Activated T-helper 1 cell treated with anti-CD3 and anti-CD28 coated beads, Interleukin-12 subunit alpha, Interleukin-12 subunit beta, Interleukin-2, Interleukin-4 antibody, amounts not matched to agents 30 ng/mL and 10 ng/mL and 1 ng/mL, durations not matched to agents 14 hours and 24 hours and 36 hours (primary cell): ENCODE results near the gene FAM221B. TPM values are rescaled to one million over a fixed set of nuclear protein-coding genes. Genes with fewer than 3 reads are reported as not detected.

ENCODE experiments used
- DNase-seq: peaks from one replicate; pipeline ENCODE4 v3.0.0; 2021; ENCODE audit warnings: low spot score
- H3K27ac Mint-ChIP-seq: one replicate; pipeline ENCODE4 v1.8.0; 2021; ENCODE audit warnings: mild to moderate bottlenecking, mixed read lengths
- H3K27me3 Mint-ChIP-seq: one replicate; pipeline ENCODE4 v1.8.0; 2022; ENCODE audit warnings: mild to moderate bottlenecking, moderate library complexity, mixed read lengths; ENCODE audit not compliant: insufficient read depth
- H3K36me3 Mint-ChIP-seq: one replicate; pipeline ENCODE4 v1.8.0; 2021; ENCODE audit warnings: low read depth, mixed read lengths
- H3K4me1 Mint-ChIP-seq: one replicate; pipeline ENCODE4 v1.8.0; 2021; ENCODE audit warnings: low read depth, mixed read lengths
- H3K4me3 Mint-ChIP-seq: one replicate; pipeline ENCODE4 v1.8.0; 2021; ENCODE audit warnings: mild to moderate bottlenecking, moderate library complexity, mixed read lengths
- H3K9me3 Mint-ChIP-seq: one replicate; pipeline ENCODE4 v1.8.0; 2021; ENCODE audit warnings: mixed read lengths
- intact Hi-C: fragments of 100-400 bp; cut with micrococcal nuclease; formaldehyde crosslinking; loops from one replicate; pipeline ENCODE4 v1.15.1; 2024
- total RNA-seq: library from RNA; stranded (reverse); gene quantifications from 2 replicates; pipeline ENCODE4 v1.2.3, GENCODE V29; 2022

FAM221B gene
- total RNA-seq, 1 donor from 2014 or later: not detected

DNA sequence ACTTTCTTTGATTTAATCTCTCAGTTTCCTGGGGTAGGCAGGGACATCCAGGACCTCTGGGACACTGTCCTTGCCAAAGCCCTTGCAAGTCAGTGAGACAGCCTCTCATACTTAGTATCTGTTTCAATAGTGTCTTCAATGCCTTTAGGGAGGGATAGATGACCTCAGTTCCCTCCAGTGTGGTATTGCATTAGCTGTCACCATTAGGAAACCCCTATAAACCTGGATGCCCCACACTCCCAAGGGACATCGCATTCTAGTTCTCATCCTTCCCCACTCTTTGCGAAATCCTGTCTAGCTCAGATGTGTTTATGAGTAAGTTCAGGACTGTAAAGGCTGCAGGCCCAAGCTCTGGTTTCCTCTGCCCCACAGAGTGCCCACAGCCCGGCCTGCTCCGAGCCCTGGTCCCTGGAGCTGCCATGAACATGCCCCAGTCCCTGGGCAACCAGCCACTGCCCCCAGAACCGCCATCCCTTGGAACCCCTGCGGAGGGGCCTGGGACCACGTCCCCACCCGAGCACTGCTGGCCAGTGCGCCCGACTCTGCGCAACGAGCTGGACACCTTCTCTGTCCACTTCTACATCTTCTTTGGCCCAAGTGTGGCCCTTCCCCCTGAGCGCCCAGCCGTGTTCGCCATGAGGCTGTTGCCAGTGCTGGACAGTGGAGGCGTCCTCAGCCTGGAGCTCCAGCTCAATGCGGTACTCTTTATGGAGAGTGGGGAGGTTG is 13.7 kb upstream of the FAM221B start:
- no peak overlapping the region for H3K27ac Mint-ChIP-seq
- peaks cover 6% of the 10 kb centered on the region for H3K27me3 Mint-ChIP-seq
- DNase-seq: no peak
- intact Hi-C loops: no loop called here
- H3K4me3 Mint-ChIP-seq: no peak overlapping the region
- H3K9me3 Mint-ChIP-seq: no peaks in the 10 kb centered on the region
- H3K36me3 Mint-ChIP-seq: no peaks in the 10 kb centered on the region
- peaks cover 30% of the 10 kb centered on the region for H3K4me1 Mint-ChIP-seq

DNA sequence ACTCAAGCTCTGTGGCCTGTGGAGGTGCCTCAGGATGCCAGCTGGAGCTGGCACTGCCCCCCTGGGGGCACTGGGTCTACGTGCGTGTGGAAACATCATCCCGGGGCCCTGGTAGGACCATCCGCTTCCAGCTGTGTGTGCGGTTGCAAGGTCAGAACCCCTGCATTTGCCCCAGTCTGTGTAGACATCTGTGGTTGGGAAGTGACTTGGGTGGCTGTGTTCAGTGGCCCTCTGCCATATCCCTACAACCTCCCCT is 13.0 kb upstream of the FAM221B start:
- Mint-ChIP-seq H3K36me3 (no peaks in the 10 kb centered on the region), H3K27ac (no peak overlapping the region), H3K9me3 (no peaks in the 10 kb centered on the region), H3K27me3 (peaks cover 6% of the 10 kb centered on the region), H3K4me1 (peaks cover 30% of the 10 kb centered on the region), H3K4me3 (no peak overlapping the region)
- intact Hi-C loops: no loop called here
- DNase-seq: no peak

DNA sequence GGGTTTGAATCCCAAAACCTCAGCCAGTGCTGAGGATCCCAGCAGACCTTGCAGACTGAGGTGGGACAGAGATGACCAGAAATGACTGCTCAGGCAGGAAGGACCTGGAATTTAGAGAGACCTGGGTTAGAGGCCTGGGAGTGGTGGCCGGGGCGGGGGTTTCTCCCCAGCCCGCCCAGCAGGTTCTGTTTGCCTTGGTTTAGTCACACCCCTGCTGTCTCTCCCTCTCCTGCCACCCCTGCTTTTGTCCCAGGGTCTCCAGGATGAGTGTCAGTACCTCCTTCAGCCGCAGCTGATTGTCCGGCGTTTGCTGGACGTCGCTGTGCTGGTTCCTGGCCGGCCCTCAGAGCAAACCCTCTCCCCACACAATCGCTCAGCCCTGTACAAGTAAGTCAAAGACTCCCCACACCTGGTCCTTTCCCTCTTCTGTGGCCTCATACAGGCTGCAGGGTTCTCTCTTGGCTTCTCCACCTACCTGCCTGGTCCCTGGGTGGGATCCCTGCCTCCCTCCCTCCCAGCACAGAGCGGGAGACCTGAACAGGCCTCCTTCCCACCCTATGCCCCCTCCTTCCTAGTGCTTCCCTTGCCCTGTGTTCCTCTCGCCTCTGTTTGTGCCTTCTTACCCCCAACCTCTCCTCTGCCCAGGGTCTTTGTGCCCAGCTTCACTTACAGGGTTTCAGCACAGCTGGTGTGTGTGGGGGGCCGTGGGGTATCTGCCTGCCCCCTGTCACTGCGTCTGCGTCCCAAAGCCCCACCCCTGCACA is 12.5 kb upstream of the FAM221B start:
- Mint-ChIP-seq H3K27me3 (peaks cover 6% of the 10 kb centered on the region), H3K4me1 (peaks cover 30% of the 10 kb centered on the region), H3K36me3 (no peaks in the 10 kb centered on the region), H3K27ac (no peak overlapping the region), H3K4me3 (no peak overlapping the region), H3K9me3 (no peaks in the 10 kb centered on the region)
- intact Hi-C loops: no loop called here
- no peak for DNase-seq

DNA sequence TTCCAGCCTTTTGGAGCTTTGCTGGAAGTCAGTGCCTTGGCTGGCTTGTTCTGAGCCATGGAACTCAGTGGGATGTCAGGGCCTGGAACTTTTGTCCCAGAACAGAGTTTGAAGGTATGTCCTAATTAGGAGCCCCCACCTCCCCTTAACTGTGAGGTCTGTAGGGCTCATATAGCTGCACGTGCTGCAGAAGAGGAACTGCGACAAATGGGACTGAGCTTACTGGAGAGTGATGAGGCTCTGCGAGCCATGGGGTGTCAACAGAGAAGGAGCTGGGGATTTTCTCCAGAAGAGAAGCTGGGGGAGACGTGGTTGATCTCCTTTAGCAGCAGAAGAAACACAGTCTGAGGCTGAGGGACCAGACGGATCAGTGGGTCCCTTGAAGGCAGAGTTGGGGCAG is 11.4 kb upstream of the FAM221B start:
- H3K27me3 Mint-ChIP-seq: peaks cover 3% of the 10 kb centered on the region
- intact Hi-C loops: no loop called here
- no peaks in the 10 kb centered on the region for H3K36me3 Mint-ChIP-seq
- H3K4me1 Mint-ChIP-seq: peaks cover 20% of the 10 kb centered on the region
- H3K4me3 Mint-ChIP-seq: no peak overlapping the region
- no peaks in the 10 kb centered on the region for H3K9me3 Mint-ChIP-seq
- H3K27ac Mint-ChIP-seq: no peak overlapping the region
- DNase-seq: no peak

DNA sequence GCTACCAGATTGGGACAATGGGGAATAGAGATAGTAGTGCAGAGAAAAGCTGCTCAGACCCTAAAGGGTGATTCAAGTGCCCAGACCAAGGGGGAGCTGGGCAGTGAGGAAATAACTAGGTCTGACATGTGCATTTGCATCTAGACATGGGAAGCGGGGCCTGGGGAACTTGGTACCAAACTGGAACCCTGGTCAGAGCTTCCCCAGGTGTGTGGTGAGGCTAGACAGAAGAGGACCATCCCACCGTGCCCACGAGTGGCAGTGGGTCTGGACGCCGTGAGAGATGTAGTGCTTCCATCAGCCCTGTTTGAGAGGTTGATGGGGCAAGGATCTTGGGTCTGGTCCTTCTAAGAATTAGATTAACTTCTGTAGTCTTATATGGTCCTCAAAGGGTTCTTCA is 8.1 kb upstream of the FAM221B start:
- Mint-ChIP-seq H3K27ac (no peak overlapping the region), H3K4me1 (peaks cover 4% of the 10 kb centered on the region), H3K27me3 (peaks cover 3% of the 10 kb centered on the region), H3K9me3 (no peaks in the 10 kb centered on the region), H3K4me3 (no peak overlapping the region), H3K36me3 (no peaks in the 10 kb centered on the region)
- intact Hi-C loops: no loop called here
- no peak for DNase-seq

DNA sequence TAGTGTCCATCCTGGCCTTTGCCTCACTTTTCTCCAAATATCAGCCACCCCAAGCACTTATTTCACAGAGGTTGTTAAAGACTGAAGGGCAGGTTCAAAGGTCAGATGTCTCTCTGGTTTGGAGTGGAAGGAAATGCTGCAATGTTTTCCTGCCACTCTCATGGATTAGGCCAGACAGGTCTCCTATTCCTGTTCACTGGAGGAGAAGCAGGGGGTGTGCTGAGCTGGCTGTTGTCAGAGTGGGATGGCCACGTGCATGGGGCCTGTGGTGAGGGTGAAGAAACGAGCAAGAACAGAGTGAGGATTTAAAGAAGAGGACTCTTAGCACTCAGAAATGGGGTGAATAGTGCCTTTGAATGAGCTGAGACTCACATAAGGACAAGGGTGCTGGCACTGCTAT is 7.2 kb upstream of the FAM221B start:
- no peak overlapping the region for H3K27ac Mint-ChIP-seq
- H3K36me3 Mint-ChIP-seq: no peaks in the 10 kb centered on the region
- H3K27me3 Mint-ChIP-seq: peaks cover 3% of the 10 kb centered on the region
- no peak overlapping the region for H3K4me3 Mint-ChIP-seq
- no peaks in the 10 kb centered on the region for H3K9me3 Mint-ChIP-seq
- no peak for DNase-seq
- intact Hi-C loops: no loop called here
- H3K4me1 Mint-ChIP-seq: peaks cover 5% of the 10 kb centered on the region

DNA sequence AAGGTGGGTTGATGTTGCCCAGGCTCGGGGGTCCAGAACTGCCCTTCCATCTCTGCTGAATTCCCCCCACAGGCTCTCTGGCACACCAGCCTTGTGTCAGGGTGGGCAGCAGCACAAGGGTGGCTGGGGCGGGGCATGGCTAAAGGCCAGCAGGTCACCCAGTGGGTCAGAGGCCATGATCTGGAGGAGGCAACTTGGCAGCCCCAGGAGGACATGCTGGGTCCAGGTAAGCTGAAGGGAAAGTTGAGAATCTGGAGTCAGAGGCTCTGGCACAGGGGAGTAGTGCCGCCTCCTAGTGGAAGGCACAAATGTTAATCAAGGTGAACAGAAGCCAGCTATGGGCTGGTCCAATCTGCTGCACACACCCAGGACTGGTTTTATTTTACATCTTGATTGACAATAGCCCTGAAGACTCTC is 6.7 kb upstream of the FAM221B start:
- Mint-ChIP-seq H3K9me3 (no peaks in the 10 kb centered on the region), H3K27ac (no peak overlapping the region)

DNA sequence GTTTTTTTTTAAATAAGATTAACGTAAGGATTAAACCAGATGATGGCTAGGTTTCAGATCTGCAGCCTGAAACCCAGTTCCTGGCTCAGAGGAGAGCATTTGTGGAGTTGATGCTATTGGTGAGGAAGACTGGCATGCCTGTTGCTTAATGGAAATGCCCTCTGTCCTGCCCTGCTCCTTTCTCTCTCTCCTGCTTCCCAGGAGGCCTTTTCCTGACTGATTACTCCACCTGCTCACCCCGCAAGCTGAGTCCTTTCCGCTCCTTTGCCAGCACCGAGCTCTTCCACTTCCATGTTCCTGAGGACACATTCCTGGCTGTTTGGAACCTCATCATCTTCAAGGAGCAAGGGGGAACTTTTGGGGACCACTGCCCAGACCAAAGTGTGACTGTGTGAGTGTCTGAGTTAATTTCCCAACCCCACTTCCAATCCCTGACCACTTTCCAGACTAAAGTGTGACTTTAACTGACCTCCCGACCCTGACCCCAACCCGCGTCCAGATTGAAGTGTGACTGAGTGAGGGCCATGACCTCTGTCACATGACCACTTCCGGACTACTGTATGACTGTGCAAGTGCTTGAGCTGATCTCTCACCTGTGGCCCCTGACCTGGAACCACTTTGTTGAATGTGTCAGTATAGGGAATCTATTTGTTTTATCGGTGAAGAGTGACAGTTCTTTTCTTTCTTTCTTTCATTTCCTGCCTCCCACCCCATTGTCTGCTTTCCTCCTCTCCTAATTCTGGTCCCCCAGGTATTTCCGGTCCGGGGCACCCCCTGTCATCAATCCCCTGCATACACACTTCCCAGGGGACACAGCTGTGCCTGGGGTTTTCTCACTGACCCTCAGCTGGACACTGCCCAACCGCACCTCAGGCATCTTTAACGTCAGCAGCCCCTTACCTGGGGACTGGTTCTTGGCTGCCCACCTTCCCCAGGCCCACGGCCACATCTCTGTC is 6.0 kb upstream of the FAM221B start:
- intact Hi-C loops: no loop called here
- no peaks in the 10 kb centered on the region for H3K36me3 Mint-ChIP-seq
- peaks cover 14% of the 10 kb centered on the region for H3K4me1 Mint-ChIP-seq
- peaks cover 3% of the 10 kb centered on the region for H3K27me3 Mint-ChIP-seq
- no peak overlapping the region for H3K4me3 Mint-ChIP-seq
- no peak for DNase-seq
- no peaks in the 10 kb centered on the region for H3K9me3 Mint-ChIP-seq
- no peak overlapping the region for H3K27ac Mint-ChIP-seq

More for the DNA sequence above, 6.7 kb upstream of the FAM221B start:
- intact Hi-C loops: no loop called here
- H3K4me3 Mint-ChIP-seq: no peak overlapping the region
- H3K27me3 Mint-ChIP-seq: peaks cover 3% of the 10 kb centered on the region
- no peaks in the 10 kb centered on the region for H3K36me3 Mint-ChIP-seq
- no peak for DNase-seq
- H3K4me1 Mint-ChIP-seq: peaks cover 7% of the 10 kb centered on the region

DNA sequence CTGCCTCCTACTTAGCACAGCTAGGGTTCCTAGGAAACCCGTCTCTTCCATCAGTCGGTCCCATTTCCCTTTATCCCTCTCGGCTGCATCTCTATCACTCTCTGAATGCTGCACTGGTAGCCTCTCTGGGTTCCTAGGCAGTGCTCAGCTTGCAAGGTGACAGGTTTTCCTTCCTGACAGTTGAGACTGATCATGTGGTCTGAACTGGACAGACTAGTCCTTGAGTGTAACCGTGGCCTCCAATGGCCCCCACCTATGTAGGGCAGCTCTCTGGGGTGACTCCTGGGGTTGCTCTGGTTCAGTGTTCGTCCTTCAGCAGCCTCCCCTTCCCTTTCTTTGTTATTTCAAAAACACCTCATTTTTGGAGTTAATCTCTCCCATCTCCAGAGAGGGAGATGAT is 4.3 kb upstream of the FAM221B start:
- Mint-ChIP-seq H3K36me3 (no peaks in the 10 kb centered on the region), H3K9me3 (no peaks in the 10 kb centered on the region), H3K4me3 (no peak overlapping the region), H3K4me1 (peaks cover 25% of the 10 kb centered on the region), H3K27me3 (no peaks in the 10 kb centered on the region), H3K27ac (no peak overlapping the region)
- DNase-seq: no peak
- intact Hi-C loops: no loop called here

DNA sequence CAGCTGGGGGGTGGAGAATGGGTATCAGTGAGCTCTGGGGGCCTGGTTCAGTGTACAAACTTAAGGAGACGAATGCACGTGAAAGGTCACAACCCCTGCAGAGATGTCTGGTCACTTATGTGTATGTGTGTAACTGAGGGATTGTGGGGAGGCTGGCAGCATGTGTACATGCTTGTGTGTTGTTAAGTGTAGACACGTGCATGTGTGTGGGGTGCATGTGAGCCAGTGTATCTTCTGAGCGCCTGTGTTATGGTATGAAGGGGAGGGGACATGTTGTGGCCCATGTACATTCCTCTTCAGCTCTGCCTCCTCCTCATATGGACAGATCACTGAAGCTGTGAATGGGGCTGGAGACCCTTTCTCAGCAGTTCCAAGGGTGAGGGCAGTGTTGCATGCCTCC is 2.5 kb upstream of the FAM221B start:
- DNase-seq: no peak
- Mint-ChIP-seq H3K36me3 (no peaks in the 10 kb centered on the region), H3K4me1 (peaks cover 25% of the 10 kb centered on the region), H3K4me3 (peak overlapping the region; percentile 12), H3K27me3 (peaks cover 3% of the 10 kb centered on the region), H3K9me3 (no peaks in the 10 kb centered on the region), H3K27ac (no peak overlapping the region)
- intact Hi-C loops: no loop called here

DNA sequence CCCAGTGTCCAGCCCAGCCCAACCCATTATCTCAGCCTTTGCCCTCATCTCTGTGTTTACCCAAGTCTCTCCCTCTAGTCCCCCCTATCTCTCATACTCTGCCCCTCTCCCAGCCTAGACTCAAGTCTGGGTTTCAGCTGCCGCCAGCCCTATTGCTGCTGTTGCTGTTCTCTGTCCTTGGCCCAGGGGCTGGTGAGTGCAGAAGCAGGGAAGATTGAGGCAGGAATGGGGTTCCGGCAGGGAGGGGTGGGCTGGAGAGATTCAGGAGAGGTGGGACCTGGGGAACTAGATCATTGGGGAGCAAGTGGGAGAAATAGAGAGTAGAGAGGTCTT is 1.2 kb upstream of the FAM221B start:
- Mint-ChIP-seq H3K4me1 (peaks cover 25% of the 10 kb centered on the region), H3K9me3 (no peaks in the 10 kb centered on the region), H3K27me3 (peaks cover 3% of the 10 kb centered on the region), H3K27ac (peak overlapping the region; percentile 72), H3K4me3 (peak overlapping the region; percentile 87), H3K36me3 (no peaks in the 10 kb centered on the region)
- intact Hi-C loops: loop anchor here (1.0 to 10.0 kb wide), 12 partner anchors 14 to 712 kb away; partner anchors contain the start of genes ATOSB, CD72, CREB3 and GBA2
- no peak for DNase-seq

DNA sequence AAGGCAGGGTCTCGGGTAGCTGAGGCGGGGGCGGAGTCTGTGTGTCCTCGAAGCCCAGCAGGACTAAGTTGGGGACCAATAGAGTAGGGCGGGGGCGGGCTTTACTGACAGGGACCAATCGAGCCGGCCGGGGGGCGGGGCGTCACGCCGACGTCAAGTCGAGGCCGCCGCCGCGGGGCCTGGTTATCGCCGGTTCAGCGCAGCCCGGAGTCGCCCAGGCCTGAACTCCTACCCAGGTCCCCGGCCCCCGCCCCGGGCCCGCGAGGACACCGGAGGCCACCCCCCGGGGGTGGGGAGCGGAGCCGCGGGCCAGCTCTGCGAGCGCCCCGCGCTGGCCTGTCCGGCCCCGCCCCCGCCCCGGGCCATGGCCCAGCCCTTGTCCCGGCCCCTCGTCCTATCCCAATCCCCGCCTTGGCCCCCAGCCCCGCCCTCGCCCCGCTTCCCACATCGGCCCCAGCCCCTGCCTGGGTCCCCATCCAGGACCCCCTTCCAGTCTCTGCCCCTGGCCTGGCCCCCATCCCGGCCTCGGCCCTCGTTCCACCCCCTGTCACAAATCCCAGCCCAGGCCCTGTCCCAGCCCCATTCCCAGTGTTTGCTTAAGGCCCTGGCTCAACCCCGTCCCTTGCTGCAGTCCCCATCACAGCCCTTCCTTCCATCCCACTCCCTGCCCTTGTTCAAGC is 692 bp upstream of the FAM221B start, which contains the start of gene TMEM8B:
TMEM8B (plus strand) TSS at position 145 of the 680 bp plus-strand sequence; CDS start at position 365, 220 bp downstream.
- peak; percentile 86 for DNase-seq
- Mint-ChIP-seq H3K9me3 (no peaks in the 10 kb centered on the region), H3K4me1 (peaks cover 22% of the 10 kb centered on the region), H3K36me3 (no peaks in the 10 kb centered on the region), H3K27me3 (peaks cover 3% of the 10 kb centered on the region), H3K4me3 (peak within 1 kb of the TSS; percentile 91), H3K27ac (peak within 1 kb of the TSS; percentile 89)
- intact Hi-C loops: loop anchor here (1.0 to 10.0 kb wide), 12 partner anchors 14 to 712 kb away; partner anchors contain the start of genes ATOSB, CD72, CREB3 and GBA2
